Measurements from ENCODE around the gene CEACAM5. TPM values are rescaled to one million over a fixed set of nuclear protein-coding genes. Genes with fewer than 3 reads are reported as not detected.

CEACAM5 gene
- 1 to 10 TPM in 1 of 4 donors, under 1 TPM in 1, not detected in 2; 0.83 to 2.2 TPM for total RNA-seq

- H3K27me3 ChIP-seq = peaks cover 0 to 66% (median 9%) of the 10 kb centered on the region in 4 donors
- no peak within 1 kb of the TSS for H3K27ac ChIP-seq (replicated peaks in 1 of 4)
- H3K36me3 ChIP-seq = no peaks in the 10 kb centered on the region
- WGBS = 43% methylated on average over 4 of the region's 4 CpGs
- TF ChIP-seq POLR2AphosphoS5 (IDR thresholded peaks at IDR 0.05) = no peak
- TF ChIP-seq, protein P1, sequence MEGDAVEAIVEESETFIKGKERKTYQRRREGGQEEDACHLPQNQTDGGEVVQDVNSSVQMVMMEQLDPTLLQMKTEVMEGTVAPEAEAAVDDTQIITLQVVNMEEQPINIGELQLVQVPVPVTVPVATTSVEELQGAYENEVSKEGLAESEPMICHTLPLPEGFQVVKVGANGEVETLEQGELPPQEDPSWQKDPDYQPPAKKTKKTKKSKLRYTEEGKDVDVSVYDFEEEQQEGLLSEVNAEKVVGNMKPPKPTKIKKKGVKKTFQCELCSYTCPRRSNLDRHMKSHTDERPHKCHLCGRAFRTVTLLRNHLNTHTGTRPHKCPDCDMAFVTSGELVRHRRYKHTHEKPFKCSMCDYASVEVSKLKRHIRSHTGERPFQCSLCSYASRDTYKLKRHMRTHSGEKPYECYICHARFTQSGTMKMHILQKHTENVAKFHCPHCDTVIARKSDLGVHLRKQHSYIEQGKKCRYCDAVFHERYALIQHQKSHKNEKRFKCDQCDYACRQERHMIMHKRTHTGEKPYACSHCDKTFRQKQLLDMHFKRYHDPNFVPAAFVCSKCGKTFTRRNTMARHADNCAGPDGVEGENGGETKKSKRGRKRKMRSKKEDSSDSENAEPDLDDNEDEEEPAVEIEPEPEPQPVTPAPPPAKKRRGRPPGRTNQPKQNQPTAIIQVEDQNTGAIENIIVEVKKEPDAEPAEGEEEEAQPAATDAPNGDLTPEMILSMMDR (IDR thresholded peaks at IDR 0.05) = no peak
- no peak for TF ChIP-seq POLR2A (IDR thresholded peaks at IDR 0.05; ENCODE audit: low read depth)
- TF ChIP-seq EP300 (IDR thresholded peaks at IDR 0.05) = no peak
- H3K4me1 ChIP-seq = no peaks in the 10 kb centered on the region
- DNase-seq (ENCODE audit: extremely low spot score) = no peak
- intact Hi-C loops (cut with DNase I) = no loop called here
- no peak within 1 kb of the TSS for H3K4me3 ChIP-seq
- H3K9me3 ChIP-seq = no peaks in the 10 kb centered on the region
Observed at GRCh38 chr19:41708481-41708880, at the start of gene CEACAM5. Gene CEACAM5, plus strand, starts transcription at chr19:41708626. Its CDS starts 106 bp downstream, at chr19:41708732.

- intact Hi-C loops (cut with DNase I) = no loop called here
- Histone ChIP-seq H3K9me3 (peaks cover 0 to 45% (median 17%) of the 10 kb centered on the region in 4 donors), H3K4me1 (no peaks in the 10 kb centered on the region), H3K27ac (replicated peaks in 1 of 4) (no peak overlapping the region), H3K27me3 (peaks cover 0 to 26% (median 0%) of the 10 kb centered on the region in 4 donors), H3K36me3 (no peaks in the 10 kb centered on the region), H3K4me3 (no peak overlapping the region)
- WGBS = 86% methylated on average over 1 of the region's 2 CpGs
- no peak for DNase-seq (ENCODE audit: extremely low spot score)
- TF ChIP-seq EP300 (IDR thresholded peaks at IDR 0.05) = no peak
- TF ChIP-seq POLR2AphosphoS5 (IDR thresholded peaks at IDR 0.05) = no peak
- TF ChIP-seq POLR2A (IDR thresholded peaks at IDR 0.05; ENCODE audit: low read depth) = no peak
- TF ChIP-seq, protein P1 (IDR thresholded peaks at IDR 0.05) = no peak
Observed at GRCh38 chr19:41666075-41666474, 42.4 kb upstream of the CEACAM5 start.

- no peak overlapping the region for H3K4me3 ChIP-seq
- H3K27me3 ChIP-seq = peaks cover 0 to 47% (median 0%) of the 10 kb centered on the region in 4 donors
- H3K4me1 ChIP-seq = no peaks in the 10 kb centered on the region
- no peaks in the 10 kb centered on the region for H3K36me3 ChIP-seq
- TF ChIP-seq, protein P1 (IDR thresholded peaks at IDR 0.05) = no peak
- no peak for TF ChIP-seq POLR2AphosphoS5 (IDR thresholded peaks at IDR 0.05)
- TF ChIP-seq POLR2A (IDR thresholded peaks at IDR 0.05; ENCODE audit: low read depth) = no peak
- no peak for TF ChIP-seq EP300 (IDR thresholded peaks at IDR 0.05)
- no peak overlapping the region for H3K27ac ChIP-seq (replicated peaks in 1 of 4)
- WGBS = 55% methylated on average over 1 of the region's 1 CpG
- intact Hi-C loops (cut with DNase I) = no loop called here
- no peak for DNase-seq (ENCODE audit: extremely low spot score)
- H3K9me3 ChIP-seq = peaks cover 0 to 37% (median 17%) of the 10 kb centered on the region in 4 donors
Observed at GRCh38 chr19:41668315-41668714, 40.1 kb upstream of the CEACAM5 start.

GRCh38 chr19:41670755-41671154 lies 37.7 kb upstream of the CEACAM5 start:
- no peak overlapping the region for H3K4me3 ChIP-seq
- no peaks in the 10 kb centered on the region for H3K4me1 ChIP-seq
- no peak for DNase-seq (ENCODE audit: extremely low spot score)
- no peak for TF ChIP-seq EP300 (IDR thresholded peaks at IDR 0.05)
- TF ChIP-seq, protein P1 (IDR thresholded peaks at IDR 0.05) = no peak
- TF ChIP-seq POLR2AphosphoS5 (IDR thresholded peaks at IDR 0.05) = no peak
- TF ChIP-seq POLR2A (IDR thresholded peaks at IDR 0.05; ENCODE audit: low read depth) = no peak
- peaks cover 0 to 63% (median 0%) of the 10 kb centered on the region in 4 donors for H3K27me3 ChIP-seq
- intact Hi-C loops (cut with DNase I) = no loop called here
- no peaks in the 10 kb centered on the region for H3K36me3 ChIP-seq
- peaks cover 0 to 17% (median 10%) of the 10 kb centered on the region in 4 donors for H3K9me3 ChIP-seq
- no peak overlapping the region for H3K27ac ChIP-seq (replicated peaks in 1 of 4)

GRCh38 chr19:41671486-41671885 lies 36.9 kb upstream of the CEACAM5 start:
- intact Hi-C loops (cut with DNase I) = no loop called here
- Histone ChIP-seq H3K27me3 (peaks cover 0 to 69% (median 0%) of the 10 kb centered on the region in 4 donors), H3K4me3 (no peak overlapping the region), H3K9me3 (peaks cover 0 to 9% (median 2%) of the 10 kb centered on the region in 4 donors), H3K36me3 (no peaks in the 10 kb centered on the region), H3K27ac (replicated peaks in 1 of 4) (no peak overlapping the region), H3K4me1 (no peaks in the 10 kb centered on the region)
- WGBS = 68% methylated on average over 5 of the region's 5 CpGs
- DNase-seq (ENCODE audit: extremely low spot score) = no peak
- TF ChIP-seq POLR2A (IDR thresholded peaks at IDR 0.05; ENCODE audit: low read depth) = no peak

Data from esophagus muscularis mucosa (tissue), 4 donors.